H1 (cell line): ENCODE data around the gene ARHGEF40.

ENCODE experiments used
- ASH2L ChIP-seq: fragments of 200-600, 300-600 bp; sonication (generic); IDR thresholded peaks from one replicate; pipeline ENCODE4 v1.7.1; 2017; ENCODE audit warnings: low read length
- CBX5 ChIP-seq: fragments of 300-800, 300-1000 bp; sonication (generic); IDR thresholded peaks from 2 replicates; pipeline ENCODE4 v1.7.1; 2016; ENCODE audit warnings: antibody characterized with exemption, low read length, low read depth
- TAF1 ChIP-seq: IDR thresholded peaks from 2 replicates; pipeline ENCODE4 v1.6.1; 2011; ENCODE audit warnings: mild to moderate bottlenecking, low read depth, low read length
- USF2 ChIP-seq: IDR thresholded peaks from 2 replicates; pipeline ENCODE4 v1.6.1; 2011; ENCODE audit warnings: low read length, improper control_type of control experiment
- YY1 ChIP-seq: IDR thresholded peaks from 2 replicates; pipeline ENCODE4 v1.6.1; 2011; ENCODE audit warnings: low read depth, mild to moderate bottlenecking, low read length
- ZNF274 ChIP-seq: IDR thresholded peaks from 2 replicates; pipeline ENCODE4 v1.7.0; 2012; ENCODE audit warnings: low read length, borderline replicate concordance; ENCODE audit errors: extremely low read depth

DNA sequence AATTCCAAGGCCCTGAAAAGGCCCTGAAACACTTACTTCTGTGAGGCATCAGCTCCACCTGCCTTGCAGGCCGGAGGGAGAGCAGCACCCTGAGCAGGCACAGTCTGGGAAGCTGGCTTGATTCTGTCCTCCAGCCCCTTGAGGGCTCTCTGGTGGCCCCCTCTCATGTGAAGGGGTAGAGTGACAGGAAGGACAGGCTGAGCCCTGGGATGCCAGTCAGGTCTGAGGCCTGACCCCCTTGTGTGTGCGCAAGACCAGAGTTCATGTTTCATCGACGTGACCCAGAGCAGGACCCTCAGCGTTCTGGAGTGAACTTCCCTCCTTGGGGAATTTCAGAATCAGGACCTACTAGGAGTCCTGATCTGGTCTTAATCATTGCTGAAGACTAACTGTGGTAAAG, 11.2 kb upstream of the ARHGEF40 start:
- TF ChIP-seq YY1: no peak
- no peak for TF ChIP-seq ZNF274
- no peak for TF ChIP-seq ASH2L
- TF ChIP-seq USF2: no peak
- TF ChIP-seq TAF1: no peak
- TF ChIP-seq CBX5: no peak
